ENCODE results near the gene DCLK3.

DCLK3 gene

DNA sequence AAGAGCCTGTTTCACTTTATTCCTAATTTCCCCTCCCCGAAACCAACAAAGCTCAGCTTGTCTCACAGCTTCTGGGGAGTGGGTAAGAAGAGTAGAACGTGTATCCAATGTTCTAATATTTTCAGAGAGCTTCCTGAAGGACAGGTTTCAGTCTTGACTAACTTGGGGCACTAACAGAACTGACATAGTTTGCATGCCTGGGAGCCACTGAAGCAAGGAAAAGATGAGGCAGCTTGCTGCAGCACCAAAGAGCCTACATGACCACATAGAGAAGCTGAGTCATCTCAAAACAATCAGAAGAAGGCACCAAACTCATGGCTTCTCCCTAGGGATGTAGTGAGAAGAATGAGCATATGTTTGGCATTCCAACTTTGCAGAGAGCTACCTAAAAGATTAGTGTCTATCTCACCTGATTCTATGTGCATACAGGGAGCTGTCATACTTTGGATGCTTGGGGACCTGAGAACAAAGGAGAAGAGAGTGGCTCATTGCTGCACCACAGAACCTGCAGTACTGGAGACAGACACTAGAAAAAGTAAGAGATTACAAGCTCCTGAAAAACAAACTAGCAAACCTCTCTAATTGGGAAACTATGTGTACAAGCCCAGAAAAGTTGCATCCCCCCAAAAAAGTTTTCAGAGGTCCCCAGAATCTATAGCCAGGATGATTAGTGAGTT, 86.9 kb downstream of the DCLK3 start:
- no peak for DNase-seq (ENCODE audit: low spot score)

DNA sequence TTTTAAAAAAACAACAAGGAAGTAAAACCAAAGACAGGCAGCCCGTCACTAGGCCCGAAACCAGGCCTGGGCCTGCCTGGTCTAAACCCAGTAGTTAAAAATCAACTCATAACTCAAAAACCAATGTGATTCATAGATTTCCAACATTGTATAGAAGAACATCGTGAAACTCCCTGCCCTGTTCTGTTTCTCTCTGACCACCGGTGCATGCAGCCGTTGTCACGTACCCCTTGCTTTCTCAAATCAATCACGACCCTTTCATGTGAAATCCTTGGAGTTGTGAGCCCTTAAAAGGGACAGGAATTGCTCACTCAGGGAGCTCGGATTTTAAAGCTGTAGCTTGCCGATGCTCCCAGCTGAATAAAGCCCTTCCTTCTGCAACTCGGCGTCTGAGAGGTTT, 89.5 kb downstream of the DCLK3 start:
- no peak for DNase-seq (ENCODE audit: low spot score)

DNA sequence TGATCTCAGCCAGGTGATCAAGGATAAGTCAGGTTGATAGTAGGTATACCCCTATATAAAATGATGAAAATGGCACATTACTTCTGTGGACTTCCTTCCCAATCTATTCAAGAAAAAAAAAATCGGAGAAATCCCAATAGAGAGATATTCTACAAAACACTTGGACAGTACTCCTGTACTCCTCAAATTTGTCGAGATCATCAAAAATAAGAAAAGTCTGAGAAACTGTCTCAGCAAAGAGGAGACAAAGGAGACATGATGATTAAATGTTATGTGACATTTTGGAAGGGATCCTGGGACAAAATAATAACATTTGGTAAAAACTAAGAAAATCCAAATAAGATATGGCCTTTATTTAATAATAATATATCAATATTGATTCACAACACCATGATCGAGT, 94.6 kb downstream of the DCLK3 start:
- DNase-seq (ENCODE audit: low spot score) = no peak

DNA sequence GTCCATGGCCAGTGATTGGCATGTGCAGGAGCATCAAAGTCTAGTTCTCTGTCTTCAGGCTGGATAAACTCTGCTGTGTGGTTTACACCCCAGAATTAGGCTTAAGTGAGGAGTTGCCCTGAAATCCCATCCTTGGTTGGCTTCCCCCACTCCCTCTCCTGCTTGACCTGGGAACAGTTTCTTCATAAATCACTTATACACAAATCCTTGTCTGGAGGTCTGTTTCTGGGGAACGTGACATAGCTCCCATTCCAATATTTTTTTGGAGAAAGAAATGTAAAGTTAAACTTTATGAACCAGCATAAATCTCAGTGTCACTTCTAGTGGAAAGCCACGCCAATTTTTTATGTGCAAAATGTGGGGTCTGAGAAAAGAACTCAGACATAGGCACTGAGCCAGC, 98.2 kb downstream of the DCLK3 start:
- no peak for DNase-seq (ENCODE audit: low spot score)

DNA sequence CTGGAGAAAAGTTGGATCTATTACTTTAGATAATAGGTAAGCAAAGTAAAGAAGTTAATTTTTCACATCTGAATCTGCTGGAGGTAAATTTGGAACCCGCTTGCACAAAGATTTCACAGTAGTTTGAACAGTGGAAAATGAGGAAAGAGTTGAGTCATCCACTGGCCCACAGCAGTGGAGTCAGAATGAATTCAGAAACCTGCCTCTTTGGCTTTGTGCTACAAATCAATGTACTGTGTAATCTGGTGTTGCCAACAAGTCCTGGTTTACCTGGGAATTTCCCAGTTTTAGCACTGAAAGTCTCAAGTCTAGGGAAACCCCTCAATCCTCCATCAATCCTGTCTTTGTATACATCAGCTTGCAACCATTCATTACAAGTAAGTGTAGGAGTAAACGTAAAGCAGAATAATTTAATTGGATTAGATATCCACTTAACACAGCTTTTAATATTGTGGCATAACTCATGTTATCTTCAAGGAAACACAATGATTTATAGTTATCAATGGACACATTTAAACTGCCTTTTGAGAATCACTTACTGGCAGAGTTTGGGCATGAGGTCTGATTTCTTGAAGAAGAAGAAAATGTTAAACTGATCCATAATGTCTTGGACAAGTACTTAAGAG, 100.6 kb downstream of the DCLK3 start:
- DNase-seq (ENCODE audit: low spot score) = no peak

DNA sequence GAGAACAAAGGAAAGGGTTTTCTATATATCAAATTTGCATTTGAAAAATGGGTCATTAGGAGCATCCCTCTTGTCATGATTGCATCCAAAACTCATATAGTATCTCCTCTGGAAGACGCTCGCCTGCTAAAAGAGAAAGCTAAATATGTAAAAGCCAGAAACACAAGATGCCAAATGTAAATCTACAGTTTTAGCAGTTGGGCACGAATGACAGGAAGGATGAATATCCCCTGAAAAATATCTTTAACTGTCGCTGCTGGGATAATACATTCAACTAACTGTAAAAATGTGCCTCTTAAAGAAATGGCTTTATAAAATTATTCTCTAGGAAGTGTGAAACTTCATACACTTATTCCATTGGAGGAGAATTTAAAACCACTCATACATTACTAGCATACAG, 101.7 kb downstream of the DCLK3 start:
- no peak for DNase-seq (ENCODE audit: low spot score)
